ENCODE data around the gene CD164.
A peak's percentile ranks its signal among the peaks of the same experiment; 100 is the strongest.

CD164 gene

DNA sequence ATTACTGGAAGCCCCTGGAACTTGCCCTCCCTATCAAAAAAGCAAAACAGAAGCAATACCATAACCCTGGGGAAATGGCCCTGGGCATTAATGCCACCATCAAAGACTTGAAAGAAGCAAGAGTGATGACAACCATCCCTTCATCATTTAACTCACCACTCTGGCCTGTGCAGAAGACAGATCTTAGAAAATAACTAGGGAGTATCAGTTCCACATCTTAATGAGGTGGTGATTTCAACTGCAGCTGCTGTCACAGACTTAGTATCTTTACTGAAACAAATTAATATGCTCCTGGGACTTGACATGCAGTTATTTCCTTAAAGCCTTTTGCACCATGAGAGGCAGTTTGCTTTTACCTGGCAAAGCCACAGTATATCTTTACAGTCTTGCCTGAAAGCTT lies 24.1 kb downstream of the CD164 start:
- Histone ChIP-seq H3K9me3 (ENCODE audit: severe bottlenecking) (no peaks in the 10 kb centered on the region), H3K36me3 (ENCODE audit: low read depth) (peaks cover 42% of the 10 kb centered on the region), H3K27me3 (ENCODE audit: insufficient read depth, poor library complexity, severe bottlenecking) (no peaks in the 10 kb centered on the region), H3K4me1 (ENCODE audit: insufficient read depth, poor library complexity, severe bottlenecking) (no peaks in the 10 kb centered on the region), H3K27ac (ENCODE audit: poor library complexity, severe bottlenecking) (no peak overlapping the region), H3K4me3 (ENCODE audit: severe bottlenecking) (no peak overlapping the region)
- DNase-seq (ENCODE audit: low spot score), result no peak
- no peak for ATAC-seq (ENCODE audit: low read depth)
- TF ChIP-seq, protein P1, sequence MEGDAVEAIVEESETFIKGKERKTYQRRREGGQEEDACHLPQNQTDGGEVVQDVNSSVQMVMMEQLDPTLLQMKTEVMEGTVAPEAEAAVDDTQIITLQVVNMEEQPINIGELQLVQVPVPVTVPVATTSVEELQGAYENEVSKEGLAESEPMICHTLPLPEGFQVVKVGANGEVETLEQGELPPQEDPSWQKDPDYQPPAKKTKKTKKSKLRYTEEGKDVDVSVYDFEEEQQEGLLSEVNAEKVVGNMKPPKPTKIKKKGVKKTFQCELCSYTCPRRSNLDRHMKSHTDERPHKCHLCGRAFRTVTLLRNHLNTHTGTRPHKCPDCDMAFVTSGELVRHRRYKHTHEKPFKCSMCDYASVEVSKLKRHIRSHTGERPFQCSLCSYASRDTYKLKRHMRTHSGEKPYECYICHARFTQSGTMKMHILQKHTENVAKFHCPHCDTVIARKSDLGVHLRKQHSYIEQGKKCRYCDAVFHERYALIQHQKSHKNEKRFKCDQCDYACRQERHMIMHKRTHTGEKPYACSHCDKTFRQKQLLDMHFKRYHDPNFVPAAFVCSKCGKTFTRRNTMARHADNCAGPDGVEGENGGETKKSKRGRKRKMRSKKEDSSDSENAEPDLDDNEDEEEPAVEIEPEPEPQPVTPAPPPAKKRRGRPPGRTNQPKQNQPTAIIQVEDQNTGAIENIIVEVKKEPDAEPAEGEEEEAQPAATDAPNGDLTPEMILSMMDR (IDR thresholded peaks at IDR 0.05; ENCODE audit: poor library complexity, severe bottlenecking), result no peak

DNA sequence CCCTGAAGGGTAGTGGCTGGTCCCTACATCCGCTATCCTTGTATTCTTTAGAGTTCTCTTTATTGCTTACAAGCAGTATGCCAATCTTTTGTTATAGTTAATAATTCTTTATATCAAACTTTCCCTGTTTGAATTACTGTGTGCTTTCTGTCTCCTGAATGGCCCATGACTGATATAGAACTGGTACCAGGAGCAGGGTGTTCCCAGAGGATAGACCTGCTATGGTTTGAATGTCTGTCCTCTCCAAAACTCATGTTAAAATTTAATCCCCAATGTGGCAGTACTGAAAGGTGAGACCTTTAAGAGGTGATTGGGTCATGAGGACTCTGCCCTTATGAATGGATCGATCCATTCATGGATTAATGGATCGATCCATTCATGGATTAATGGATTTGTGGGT lies 26.0 kb downstream of the CD164 start:
- Histone ChIP-seq H3K4me1 (ENCODE audit: insufficient read depth, poor library complexity, severe bottlenecking) (peaks cover 5% of the 10 kb centered on the region), H3K27ac (ENCODE audit: poor library complexity, severe bottlenecking) (no peak overlapping the region), H3K9me3 (ENCODE audit: severe bottlenecking) (no peaks in the 10 kb centered on the region), H3K36me3 (ENCODE audit: low read depth) (peaks cover 28% of the 10 kb centered on the region), H3K4me3 (ENCODE audit: severe bottlenecking) (no peak overlapping the region), H3K27me3 (ENCODE audit: insufficient read depth, poor library complexity, severe bottlenecking) (no peaks in the 10 kb centered on the region)
- DNase-seq (ENCODE audit: low spot score) (no peak), ATAC-seq (ENCODE audit: low read depth) (no peak)
- TF ChIP-seq, protein P1 (IDR thresholded peaks at IDR 0.05; ENCODE audit: poor library complexity, severe bottlenecking), result no peak

DNA sequence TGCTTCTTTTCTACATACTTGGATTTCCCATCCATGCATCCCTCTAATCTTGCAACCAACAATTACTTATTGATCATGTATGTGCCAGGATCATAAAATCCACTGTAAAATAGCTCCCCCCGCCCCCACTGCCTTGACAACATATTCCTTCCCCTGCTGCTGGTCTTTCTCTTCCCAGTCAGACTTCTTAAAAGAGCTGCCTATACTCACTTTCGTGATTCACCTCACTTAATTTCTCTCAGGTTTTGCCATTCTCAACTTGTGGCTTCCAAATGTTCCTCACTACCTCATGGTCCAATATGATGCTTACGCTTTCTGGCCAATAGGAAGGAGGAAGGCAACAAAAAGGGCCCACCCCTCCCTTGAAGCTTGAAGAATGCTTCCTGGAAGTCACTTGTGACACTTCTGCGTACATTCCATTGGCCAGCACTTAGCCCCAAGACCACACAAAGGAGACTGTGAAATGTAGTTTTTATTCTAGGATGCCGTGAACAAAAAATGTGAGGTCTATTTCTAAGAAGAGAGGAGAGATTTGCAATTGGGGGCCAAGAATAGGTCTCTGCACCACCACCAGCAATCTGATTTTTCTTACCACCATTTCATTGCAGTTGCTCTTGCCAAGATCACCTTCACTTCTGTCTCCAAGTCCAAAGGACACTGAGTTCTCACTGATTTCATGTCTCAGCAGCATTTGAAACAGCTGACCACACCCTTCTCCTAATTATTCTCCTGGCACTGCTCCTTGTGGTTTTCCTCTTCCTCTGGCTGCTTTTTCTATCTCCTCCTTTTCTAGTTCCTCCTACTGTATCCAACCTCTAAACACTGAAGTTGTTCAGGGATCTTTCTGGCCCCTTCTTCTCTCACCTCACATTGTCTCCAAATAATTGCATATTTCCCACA lies 30.8 kb downstream of the CD164 start:
- no peak overlapping the region for H3K27ac ChIP-seq (ENCODE audit: poor library complexity, severe bottlenecking)
- H3K27me3 ChIP-seq (ENCODE audit: insufficient read depth, poor library complexity, severe bottlenecking), result no peaks in the 10 kb centered on the region
- no peaks in the 10 kb centered on the region for H3K9me3 ChIP-seq (ENCODE audit: severe bottlenecking)
- ATAC-seq (ENCODE audit: low read depth) (no peak), DNase-seq (ENCODE audit: low spot score) (no peak)
- TF ChIP-seq, protein P1 (IDR thresholded peaks at IDR 0.05; ENCODE audit: poor library complexity, severe bottlenecking), result no peak
- H3K36me3 ChIP-seq (ENCODE audit: low read depth), result peaks cover 6% of the 10 kb centered on the region; the same call in 1 of the 2 replicates
- H3K4me1 ChIP-seq (ENCODE audit: insufficient read depth, poor library complexity, severe bottlenecking), result peaks cover 5% of the 10 kb centered on the region
- no peak overlapping the region for H3K4me3 ChIP-seq (ENCODE audit: severe bottlenecking)

DNA sequence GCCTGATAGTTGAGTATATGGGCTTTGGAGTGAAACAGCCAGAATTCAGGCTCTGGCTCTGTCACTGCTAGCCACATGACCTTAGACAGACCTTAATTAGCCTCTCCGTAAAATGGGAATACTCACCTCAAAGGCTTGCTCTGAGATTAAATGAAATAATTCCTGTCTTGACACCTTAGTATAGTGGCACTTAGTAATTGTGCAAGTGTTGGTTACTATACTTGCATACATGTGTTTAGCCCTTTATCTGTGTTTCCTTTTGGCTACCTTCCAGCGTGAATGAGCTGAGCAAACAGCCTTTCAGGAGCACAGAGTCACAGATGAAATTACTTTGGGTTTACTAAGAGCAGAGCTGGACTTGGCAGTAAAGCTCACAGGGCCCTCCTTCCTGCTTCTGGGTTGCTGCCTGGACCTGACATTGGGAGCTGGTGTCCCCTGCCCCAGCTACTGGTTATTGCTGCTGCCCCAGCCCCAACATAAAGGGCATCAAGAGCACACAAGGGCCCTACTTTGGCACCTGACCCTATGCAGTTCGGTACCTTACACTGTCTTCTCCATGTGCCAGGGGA lies 32.8 kb downstream of the CD164 start:
- Histone ChIP-seq H3K27me3 (ENCODE audit: insufficient read depth, poor library complexity, severe bottlenecking) (no peaks in the 10 kb centered on the region), H3K4me3 (ENCODE audit: severe bottlenecking) (no peak overlapping the region), H3K4me1 (ENCODE audit: insufficient read depth, poor library complexity, severe bottlenecking) (peaks cover 5% of the 10 kb centered on the region), H3K27ac (ENCODE audit: poor library complexity, severe bottlenecking) (no peak overlapping the region), H3K36me3 (ENCODE audit: low read depth) (peaks cover 3% of the 10 kb centered on the region; the same call in 1 of the 2 replicates), H3K9me3 (ENCODE audit: severe bottlenecking) (no peaks in the 10 kb centered on the region)
- ATAC-seq (ENCODE audit: low read depth) (peak; percentile 78), DNase-seq (ENCODE audit: low spot score) (no peak)
- TF ChIP-seq, protein P1 (IDR thresholded peaks at IDR 0.05; ENCODE audit: poor library complexity, severe bottlenecking), result no peak

DNA sequence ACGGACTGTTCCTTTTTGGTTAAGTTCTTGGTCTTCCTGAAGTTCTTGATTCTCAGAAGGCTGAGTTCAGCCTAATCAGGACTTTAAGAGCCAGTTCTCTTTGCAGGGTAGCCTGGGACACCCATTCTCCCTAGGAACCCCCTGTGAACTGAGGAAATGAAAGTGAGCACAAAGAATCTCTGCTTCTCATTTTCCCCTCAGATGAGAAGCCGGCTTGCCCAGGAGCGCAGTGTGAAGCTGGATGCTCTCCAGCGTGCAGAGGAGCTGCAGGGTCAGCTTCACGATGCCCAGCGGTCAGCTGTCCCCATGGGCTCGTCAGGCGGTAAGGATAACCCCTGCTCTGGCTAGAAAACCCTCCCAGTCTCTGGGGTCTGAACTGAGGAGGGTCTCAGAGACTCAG lies 34.0 kb downstream of the CD164 start:
- peaks cover 5% of the 10 kb centered on the region for H3K4me1 ChIP-seq (ENCODE audit: insufficient read depth, poor library complexity, severe bottlenecking)
- H3K9me3 ChIP-seq (ENCODE audit: severe bottlenecking), result no peaks in the 10 kb centered on the region
- H3K27ac ChIP-seq (ENCODE audit: poor library complexity, severe bottlenecking), result no peak overlapping the region
- ATAC-seq (ENCODE audit: low read depth), result no peak
- H3K36me3 ChIP-seq (ENCODE audit: low read depth), result no peaks in the 10 kb centered on the region
- DNase-seq (ENCODE audit: low spot score), result no peak
- TF ChIP-seq, protein P1 (IDR thresholded peaks at IDR 0.05; ENCODE audit: poor library complexity, severe bottlenecking), result no peak
- no peak overlapping the region for H3K4me3 ChIP-seq (ENCODE audit: severe bottlenecking)
- no peaks in the 10 kb centered on the region for H3K27me3 ChIP-seq (ENCODE audit: insufficient read depth, poor library complexity, severe bottlenecking)

All from RWPE2 (cell line).